CD4-positive, alpha-beta T cell treated with Interferon alpha-2 for 1 hour (primary cell): Measurements from ENCODE around the gene RIPPLY3.
A peak's percentile ranks its signal among the peaks of the same experiment; 100 is the strongest.
"Not testable (repeated sequence)": the region's sequence is repeated elsewhere in the genome, so short reads cannot be mapped to it uniquely, and the experiment has no call there.

Experiments
- DNase-seq, 2 donors: peaks; one replicate each; pipeline ENCODE4 v3.0.0-alpha.2; 2020 to 2022

RIPPLY3 gene

GRCh38 chr21:37026499-37026898 lies 20.0 kb downstream of the RIPPLY3 start:
- no peak for DNase-seq

DNA sequence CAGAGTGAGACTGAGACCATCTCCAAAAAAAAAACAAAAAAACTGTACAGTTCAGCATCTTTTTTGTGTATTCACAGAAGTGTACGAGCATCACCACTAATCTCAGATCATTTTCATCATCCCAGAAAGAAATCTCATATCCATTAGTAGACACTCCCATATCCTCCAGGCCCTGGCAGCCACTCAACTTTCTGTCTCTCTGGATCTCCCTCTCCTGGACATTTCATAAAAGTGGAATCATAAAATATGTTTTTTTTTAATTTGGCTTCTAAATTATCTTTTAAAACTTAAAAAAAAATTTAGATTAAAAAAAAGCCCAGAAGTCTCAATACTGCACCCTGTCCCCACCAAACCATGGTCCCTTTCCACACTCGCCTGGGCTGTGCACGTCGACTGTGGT lies 22.1 kb downstream of the RIPPLY3 start:
- no peak for DNase-seq

DNA sequence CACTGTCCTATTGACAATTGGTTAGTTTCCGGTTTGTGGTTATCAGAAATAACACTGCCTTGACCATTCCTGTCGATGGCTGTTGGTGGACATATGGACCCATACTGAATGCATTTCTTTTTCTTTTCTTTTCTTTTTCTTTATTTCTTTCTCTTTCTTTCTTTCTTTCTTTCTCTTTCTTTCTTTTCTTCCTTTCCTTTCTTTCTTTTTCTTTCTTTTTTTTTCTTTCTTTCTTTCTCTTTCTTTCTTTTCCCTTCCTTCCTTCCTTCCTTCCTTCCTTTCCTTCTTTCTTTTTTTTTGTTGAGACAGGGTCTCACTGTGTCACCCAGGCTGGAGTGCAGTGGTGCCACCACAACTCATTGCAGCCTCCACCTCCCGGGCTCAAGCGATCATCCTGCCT lies 24.4 kb downstream of the RIPPLY3 start:
- no peak for DNase-seq

DNA sequence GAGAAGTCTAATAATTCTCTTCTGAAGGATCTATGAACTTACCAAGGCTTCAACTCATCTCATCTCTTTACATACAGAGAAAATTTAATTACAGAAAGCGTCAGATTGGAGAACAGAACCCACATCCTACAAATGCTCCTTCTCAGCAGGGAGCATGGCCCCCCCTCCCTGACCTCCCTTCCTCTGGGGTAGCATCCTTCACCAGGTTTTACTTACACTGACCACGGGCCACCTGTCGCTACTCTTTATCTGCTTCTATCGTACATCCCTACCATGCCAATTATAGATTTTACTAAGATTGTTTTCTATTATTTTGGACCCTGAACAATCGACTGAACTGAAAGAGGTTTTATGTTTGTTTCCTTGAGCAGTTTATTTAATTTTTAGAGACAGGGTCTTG lies 25.8 kb downstream of the RIPPLY3 start:
- no peak for DNase-seq

DNA sequence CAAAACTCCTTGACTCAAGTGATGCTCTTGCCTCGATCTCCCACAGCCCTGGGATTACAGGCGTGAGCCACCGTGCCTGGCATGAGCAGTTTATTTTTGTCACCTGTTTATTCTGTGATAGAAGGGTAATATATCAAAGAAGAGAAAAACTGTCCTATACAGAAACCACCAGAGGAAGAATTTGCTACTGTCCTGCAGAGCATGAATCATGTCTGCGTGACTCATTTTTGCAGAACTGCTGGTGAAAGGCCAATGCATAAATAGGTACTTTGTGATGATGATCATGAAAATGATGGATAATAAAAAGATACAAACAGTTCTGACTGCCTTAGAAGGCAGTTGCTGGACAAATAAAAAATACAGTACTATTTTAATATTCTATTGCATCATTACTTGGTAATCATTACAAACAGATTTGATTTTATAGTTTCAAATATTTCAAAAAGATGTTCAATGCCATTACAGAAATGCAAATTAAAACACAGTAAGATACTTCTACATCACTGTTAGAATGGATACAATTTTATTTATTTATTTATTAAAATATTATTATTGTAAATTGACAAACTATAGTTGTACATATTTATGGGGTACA lies 26.5 kb downstream of the RIPPLY3 start:
- no peak for DNase-seq

DNA sequence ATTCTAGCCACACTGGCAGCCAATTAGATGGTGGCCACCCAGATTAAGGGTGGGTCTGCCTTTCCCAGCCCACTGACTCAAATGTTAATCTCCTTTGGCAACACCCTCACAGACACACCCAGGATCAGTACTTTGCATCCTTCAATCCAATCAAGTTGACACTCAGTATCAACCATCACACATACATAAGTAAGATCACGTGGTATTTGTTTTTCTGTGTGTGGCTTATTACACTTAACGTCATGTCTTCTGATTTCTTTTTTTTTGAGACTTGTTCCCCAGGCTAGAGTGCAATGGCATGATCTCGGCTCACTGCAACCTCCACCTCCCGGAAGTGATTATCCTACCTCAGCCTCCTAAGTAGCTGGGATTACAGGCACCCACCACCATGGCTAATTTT lies 27.9 kb downstream of the RIPPLY3 start:
- DNase-seq = not testable (repeated sequence)

DNA sequence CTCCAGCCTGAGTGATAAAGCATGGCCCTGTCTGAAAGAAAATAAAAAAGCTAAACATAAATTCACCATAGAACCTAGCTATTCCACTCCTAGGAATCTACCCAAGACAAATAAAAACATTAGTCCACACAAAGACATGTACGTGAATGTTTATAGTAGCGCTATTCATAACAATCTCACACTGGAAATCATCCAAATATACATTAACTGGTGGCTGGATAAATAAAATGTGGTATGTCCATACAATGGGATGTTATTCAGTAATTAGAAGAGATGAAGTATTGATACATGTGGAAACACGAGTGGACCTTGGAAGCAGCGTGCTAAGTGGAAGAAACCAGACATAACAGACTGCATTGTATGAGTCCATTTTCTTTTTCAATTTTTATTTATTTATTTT lies 29.7 kb downstream of the RIPPLY3 start:
- no peak for DNase-seq

DNA sequence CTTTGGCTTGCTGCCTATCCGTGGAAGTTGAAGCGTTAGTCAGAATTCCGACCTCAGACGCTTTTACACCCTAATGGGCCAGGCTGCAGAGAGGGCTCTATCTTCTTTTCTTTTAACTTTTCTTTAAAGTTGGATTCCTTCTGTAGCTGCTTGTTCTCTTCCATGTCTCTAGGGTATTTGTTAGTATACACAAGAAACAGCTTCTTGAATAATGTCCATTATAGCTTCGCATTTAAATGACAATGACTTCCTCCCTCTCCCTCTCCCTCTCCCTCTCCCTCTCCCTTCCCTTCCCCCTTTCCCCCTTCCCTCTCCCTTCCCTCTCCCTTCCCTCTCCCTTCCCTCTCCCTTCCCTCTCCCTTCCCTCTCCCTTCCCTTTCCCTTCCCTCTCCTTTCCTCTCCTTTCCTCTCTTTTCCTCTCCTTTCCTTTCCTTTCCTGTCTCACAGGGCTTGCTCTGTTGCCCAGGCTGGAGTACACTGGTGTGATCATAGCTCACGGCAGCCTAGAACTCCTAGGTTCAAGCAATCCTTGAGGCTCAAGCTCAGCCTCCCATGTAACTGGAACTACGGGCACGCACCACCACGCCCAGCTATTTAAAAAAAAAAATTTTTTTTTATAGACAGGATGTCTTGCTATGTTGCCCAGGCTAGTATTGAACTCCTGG lies 33.0 kb downstream of the RIPPLY3 start:
- DNase-seq = no peak

- DNase-seq = no peak
These were observed 33.7 kb downstream of the RIPPLY3 start for GRCh38 chr21:37040212-37040611.

GRCh38 chr21:37041706-37042271 lies 35.3 kb downstream of the RIPPLY3 start:
- DNase-seq = no peak

DNA sequence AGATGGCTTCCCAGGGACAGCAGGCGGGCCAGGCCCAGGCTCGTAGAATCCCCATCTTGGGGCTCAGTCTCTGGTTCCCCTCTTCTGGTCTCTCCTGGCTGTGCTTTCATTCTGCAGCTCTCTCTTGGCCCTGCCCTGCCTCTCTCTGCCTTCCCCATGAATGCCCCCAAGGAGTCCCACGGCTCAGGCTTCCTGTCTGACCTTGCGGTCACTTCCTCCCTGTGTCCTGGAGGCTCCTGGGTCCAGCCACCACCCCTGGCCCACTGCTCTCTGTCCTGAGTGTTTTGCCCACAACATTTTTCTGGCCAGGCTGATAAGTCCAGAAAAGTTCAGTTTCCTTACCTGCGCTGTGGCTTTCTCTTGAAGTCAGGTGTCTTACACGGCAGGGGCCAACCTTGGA lies 37.3 kb downstream of the RIPPLY3 start:
- DNase-seq = no peak

GRCh38 chr21:37044643-37045042 lies 38.1 kb downstream of the RIPPLY3 start:
- DNase-seq = no peak

GRCh38 chr21:37045149-37045548 lies 38.6 kb downstream of the RIPPLY3 start:
- peak in 1 of 2 donors; percentile 2 for DNase-seq

DNA sequence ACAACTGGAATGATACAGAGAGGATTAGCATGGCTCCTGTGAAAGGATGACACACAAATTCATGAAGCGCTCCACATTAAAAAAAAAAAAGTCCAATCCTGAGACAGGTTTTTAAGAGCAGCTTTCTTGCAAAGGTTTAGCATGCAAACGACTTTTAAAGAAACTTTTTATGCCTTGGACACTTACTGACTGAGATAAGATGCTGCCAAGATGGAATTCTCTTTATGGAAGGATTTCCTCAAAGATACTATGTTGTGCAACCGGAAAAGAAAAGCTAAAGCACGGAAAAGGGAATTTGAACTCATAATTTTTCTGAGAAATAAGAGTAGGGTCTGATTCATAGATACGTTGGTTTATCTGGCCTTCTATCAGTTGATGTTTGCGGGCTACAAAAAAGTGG lies 39.1 kb downstream of the RIPPLY3 start:
- no peak for DNase-seq

DNA sequence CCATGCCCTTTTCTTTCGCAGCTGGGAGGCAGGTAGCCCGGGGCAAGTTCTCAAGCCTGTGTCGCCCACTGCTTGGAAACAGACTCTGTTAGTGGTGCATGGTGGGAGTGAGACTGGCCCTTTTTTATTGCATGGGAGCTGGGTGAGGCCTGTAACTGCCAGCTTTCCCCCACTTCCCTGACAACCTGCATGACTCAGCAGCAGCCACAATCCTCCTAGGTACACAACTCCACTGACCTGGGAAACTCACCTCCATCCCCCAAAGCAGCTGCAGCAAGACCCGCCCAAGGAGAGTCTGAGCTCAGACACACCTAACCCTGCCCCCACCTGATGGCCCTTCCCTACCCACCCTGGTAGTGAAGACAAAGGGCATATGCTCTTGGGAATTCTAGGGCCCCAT lies 40.6 kb downstream of the RIPPLY3 start:
- no peak for DNase-seq

- DNase-seq = not testable (repeated sequence)
These were observed 43.2 kb downstream of the RIPPLY3 start for GRCh38 chr21:37049741-37050140.

- DNase-seq = no peak
These were observed 48.9 kb downstream of the RIPPLY3 start for GRCh38 chr21:37055271-37055855.

GRCh38 chr21:37057614-37058013 lies 51.1 kb downstream of the RIPPLY3 start:
- DNase-seq = no peak

- DNase-seq = no peak
These were observed 51.8 kb downstream of the RIPPLY3 start for GRCh38 chr21:37058261-37058660.

DNA sequence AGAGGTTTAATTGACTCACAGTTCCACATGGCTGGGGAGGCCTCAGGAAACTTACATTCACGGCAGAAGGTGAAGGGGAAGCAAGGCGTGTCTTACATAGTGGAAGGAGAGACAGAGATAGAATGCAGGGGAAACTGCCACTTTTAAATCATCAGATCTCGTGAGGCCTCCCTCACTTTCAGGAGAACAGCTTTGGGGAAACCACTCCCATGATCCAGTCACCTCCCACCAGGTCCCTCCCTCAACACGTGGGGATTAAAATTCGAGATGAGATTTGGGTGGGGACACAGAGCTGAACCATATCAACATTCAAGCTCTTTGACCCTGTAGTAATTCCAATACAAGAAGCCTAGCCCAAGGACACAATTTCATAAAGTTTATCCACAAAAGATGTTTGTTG lies 52.7 kb downstream of the RIPPLY3 start:
- no peak for DNase-seq

GRCh38 chr21:37060296-37060695 lies 53.8 kb downstream of the RIPPLY3 start:
- no peak for DNase-seq

DNA sequence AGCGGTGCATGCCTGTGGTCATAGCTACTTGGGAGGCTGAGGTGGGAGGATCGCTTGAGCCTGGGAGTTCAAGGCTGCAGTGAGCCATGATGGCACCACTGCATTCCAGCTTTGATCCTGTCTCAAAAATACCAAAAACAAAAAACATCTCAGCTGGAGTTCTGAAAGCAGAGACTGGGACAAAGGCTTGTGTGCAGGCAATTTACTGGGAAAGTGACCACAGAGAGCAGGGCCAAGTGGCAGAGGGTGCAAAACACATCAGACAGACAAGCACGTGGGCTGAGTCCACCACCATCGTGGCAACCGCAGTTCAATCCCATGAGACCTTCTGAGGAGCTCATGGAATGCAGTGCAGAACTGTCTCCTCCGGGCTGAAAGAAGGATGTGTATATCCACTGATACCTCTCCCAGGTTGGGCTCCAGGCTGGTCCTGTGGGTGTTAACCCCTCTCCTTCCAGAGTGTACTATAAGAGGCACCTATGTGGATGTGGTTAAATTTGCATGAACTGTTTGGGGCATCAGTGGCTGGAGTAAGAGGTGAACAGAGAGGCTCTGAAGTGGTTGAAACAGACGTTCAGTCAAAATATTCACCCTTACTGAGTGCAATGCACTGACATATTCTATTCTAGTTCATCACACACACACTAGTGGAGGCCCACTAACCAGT lies 55.6 kb downstream of the RIPPLY3 start:
- DNase-seq = no peak

- DNase-seq = no peak
These were observed 56.1 kb downstream of the RIPPLY3 start for GRCh38 chr21:37062593-37062935.

GRCh38 chr21:37063433-37063832 lies 56.9 kb downstream of the RIPPLY3 start:
- DNase-seq = no peak
